GM23338 (cell line): ENCODE measurements around the gene USH2A.

Experiments used
- CTCF ChIP-seq, 2 experiments: fragments of 200-600 bp in 1 of 2; sonication (generic) in 1 of 2; conservative IDR thresholded peaks; 2 replicates each; pipeline versions ENCODE4 v1.5.1 to v1.6.1; 2016 to 2017; ENCODE audit warnings: antibody characterized with exemption in 2 of 2, low read depth in 2 of 2, mild to moderate bottlenecking in 2 of 2, moderate library complexity in 1 of 2
- EZH2 ChIP-seq: fragments of 200-600 bp; sonication (generic); IDR thresholded peaks from one replicate; pipeline ENCODE4 v1.8.0; 2017; ENCODE audit warnings: antibody characterized with exemption, mild to moderate bottlenecking, low read depth; ENCODE audit not compliant: unreplicated experiment
- EZH2phosphoT487 ChIP-seq: fragments of 200-600 bp; sonication (generic); IDR thresholded peaks from one replicate; pipeline ENCODE4 v1.8.1; 2018; ENCODE audit warnings: antibody characterized with exemption; ENCODE audit not compliant: unreplicated experiment
- POLR2AphosphoS5 ChIP-seq: IDR thresholded peaks from 2 replicates; pipeline ENCODE4 v1.6.1; 2016; ENCODE audit warnings: antibody characterized with exemption, low read depth
- REST ChIP-seq: IDR thresholded peaks from one replicate; pipeline ENCODE4 v1.6.1; 2018; ENCODE audit warnings: antibody characterized with exemption; ENCODE audit not compliant: unreplicated experiment
- STAT1 ChIP-seq: IDR thresholded peaks from one replicate; pipeline ENCODE4 v1.6.1; 2016; ENCODE audit warnings: antibody characterized with exemption; ENCODE audit not compliant: unreplicated experiment
- ZNF114 ChIP-seq: fragments of 250-450 bp; sonication (Bioruptor Pico); IDR thresholded peaks from 2 replicates; pipeline ENCODE4 v1.5.0; 2020; ENCODE audit warnings: mild to moderate bottlenecking, moderate library complexity
- ZNF331 ChIP-seq: fragments of 250-450 bp; sonication (Bioruptor Pico); IDR thresholded peaks from 2 replicates; pipeline ENCODE4 v1.5.0; 2020; ENCODE audit warnings: low read depth, mild to moderate bottlenecking, moderate library complexity

GRCh38 chr1:216238844-216239243 lies 184.4 kb downstream of the USH2A start:
- TF ChIP-seq CTCF (conservative IDR thresholded peaks at IDR 0.05; ENCODE audit: low read depth in 2 of 2) (no peak), EZH2phosphoT487 (no peak), REST (no peak), POLR2AphosphoS5 (no peak), EZH2 (no peak), ZNF114 (CRISPR knock-in tag) (no peak), ZNF331 (CRISPR knock-in tag) (no peak), STAT1 (no peak)
